Endothelial cell of umbilical vein (primary cell): ENCODE measurements around the gene TCF7. TPM values are rescaled to one million over a fixed set of nuclear protein-coding genes. Genes with fewer than 3 reads are reported as not detected.

Experiments used
- BruUV-seq: library from RNA; stranded (reverse); fragments of 400-500 nt; replicated peaks from 2 replicates; lab custom pipeline; 2021; lab: Mats Ljungman, UMichigan
- CTCF ChIA-PET: fragments of 300-600, 350-600 bp; sonication (Branson Sonifier 250); formaldehyde crosslinking; loops from one replicate; lab custom pipeline; 2021; ENCODE audit warnings: antibody characterized with exemption, inconsistent platforms; lab: Charles Lee
- POLR2A ChIA-PET: fragments of 300-600, 350-600 bp; sonication (Branson Sonifier 250); formaldehyde crosslinking; loops from one replicate; lab custom pipeline; 2021; ENCODE audit warnings: antibody characterized with exemption, inconsistent platforms; lab: Charles Lee
- DNase-seq: peaks from one replicate; pipeline ENCODE4 v3.0.0-alpha.2; 2011; ENCODE audit warnings: low read depth, low spot score
- FAIRE-seq: peaks from 2 replicates; lab custom pipeline; 2011; peaks lifted over from hg19 to GRCh38; lab: Jason Lieb, UNC
- H2AFZ ChIP-seq: 2 replicates; pipeline ENCODE4 v1.6.0; 2012; ENCODE audit warnings: low read depth, low read length, control low read depth, inconsistent platforms
- H3K27ac ChIP-seq: 2 replicates; pipeline ENCODE4 v1.5.1; 2011; ENCODE audit warnings: low read depth, mild to moderate bottlenecking, control low read depth, low read length, moderate library complexity; ENCODE audit not compliant: insufficient read depth
- H3K27me3 ChIP-seq, 2 experiments: 2 replicates each; pipeline versions ENCODE4 v1.6.0 to v1.6.1; 2011; ENCODE audit warnings: low read length in 2 of 2, mixed read lengths in 1 of 2; ENCODE audit not compliant: control insufficient read depth in 2 of 2, insufficient read depth in 2 of 2
- H3K36me3 ChIP-seq, 2 experiments: 2 replicates in 1 of 2; 3 replicates in 1 of 2; pipeline ENCODE4 v1.5.1; 2011; ENCODE audit warnings: low read length in 2 of 2, mild to moderate bottlenecking in 1 of 2, moderate library complexity in 1 of 2; ENCODE audit not compliant: control insufficient read depth in 2 of 2, insufficient read depth in 2 of 2; ENCODE audit errors: extremely low read depth in 1 of 2
- H3K4me1 ChIP-seq: 3 replicates; pipeline ENCODE4 v1.5.1; 2011; ENCODE audit warnings: mild to moderate bottlenecking, low read length; ENCODE audit not compliant: control insufficient read depth, insufficient read depth; ENCODE audit errors: extremely low read depth
- H3K4me2 ChIP-seq: 2 replicates; pipeline ENCODE4 v1.6.1; 2011; ENCODE audit warnings: low read length, control low read depth, mixed read lengths; ENCODE audit not compliant: insufficient read depth
- H3K4me3 ChIP-seq, 3 experiments: fragments of 200-600 bp in 1 of 3; sonication (generic), shearing (Covaris generic) in 1 of 3; replicated peaks in 1 of 3; 2 replicates each; pipeline ENCODE4 v1.5.1; 2011 to 2016; ENCODE audit warnings: control low read depth in 3 of 3, low read length in 3 of 3, mild to moderate bottlenecking in 2 of 3, inconsistent platforms in 1 of 3, low read depth in 1 of 3, moderate library complexity in 1 of 3; ENCODE audit not compliant: insufficient read depth in 1 of 3
- H3K79me2 ChIP-seq: 2 replicates; pipeline ENCODE4 v1.6.0; 2012; ENCODE audit warnings: low read length, inconsistent platforms; ENCODE audit not compliant: control insufficient read depth, insufficient read depth
- H3K9ac ChIP-seq: replicated peaks from 2 replicates; pipeline ENCODE3; 2011; ENCODE audit warnings: low read length, control low read depth; ENCODE audit not compliant: insufficient read depth; ENCODE audit errors: extremely low read depth
- H3K9me1 ChIP-seq: replicated peaks from 3 replicates; pipeline ENCODE4 v1.6.0; 2011; ENCODE audit warnings: mild to moderate bottlenecking, low read length; ENCODE audit not compliant: control insufficient read depth, insufficient read depth; ENCODE audit errors: extremely low read depth
- H3K9me3 ChIP-seq: replicated peaks from 2 replicates; pipeline ENCODE4 v1.5.1; 2012; ENCODE audit warnings: low read length, inconsistent platforms; ENCODE audit not compliant: control insufficient read depth, insufficient read depth
- H4K20me1 ChIP-seq: replicated peaks from 2 replicates; pipeline ENCODE3; 2011; ENCODE audit warnings: mild to moderate bottlenecking, low read length; ENCODE audit not compliant: control insufficient read depth, insufficient read depth; ENCODE audit errors: extremely low read depth
- CTCF ChIP-seq, 2 donors: IDR thresholded peaks; 1 replicate in 1 of 2; 2 replicates in 1 of 2; pipeline ENCODE4 v1.5.1; 2011; ENCODE audit warnings: low read length in 2 of 2, mild to moderate bottlenecking in 2 of 2, moderate library complexity in 2 of 2, control low read depth in 1 of 2, inconsistent platforms in 1 of 2, low read depth in 1 of 2; ENCODE audit not compliant: insufficient read depth in 1 of 2; ENCODE audit errors: extremely low read depth in 1 of 2
- EZH2 ChIP-seq: IDR thresholded peaks from 2 replicates; pipeline ENCODE4 v1.6.1; 2012; ENCODE audit warnings: borderline replicate concordance, low read depth, mild to moderate bottlenecking, moderate library complexity, low read length, inconsistent platforms; ENCODE audit not compliant: severe bottlenecking
- FOS ChIP-seq: IDR thresholded peaks from 2 replicates; pipeline ENCODE4 v1.6.1; 2011; ENCODE audit warnings: mild to moderate bottlenecking, low read length, moderate library complexity, borderline replicate concordance; ENCODE audit not compliant: insufficient read depth
- GATA2 ChIP-seq: IDR thresholded peaks from 2 replicates; pipeline ENCODE4 v1.7.0; 2011; ENCODE audit warnings: low read depth, mild to moderate bottlenecking, moderate library complexity, mixed read lengths, low read length; ENCODE audit not compliant: insufficient read length, insufficient read depth
- JUN ChIP-seq: IDR thresholded peaks from 2 replicates; pipeline ENCODE4 v1.6.1; 2011; ENCODE audit warnings: borderline replicate concordance, low read depth; ENCODE audit not compliant: insufficient read length, insufficient read depth
- MAX ChIP-seq: IDR thresholded peaks from 2 replicates; pipeline ENCODE4 v1.6.1; 2011; ENCODE audit not compliant: insufficient read depth, insufficient read length
- MYC ChIP-seq: IDR thresholded peaks from one replicate; pipeline ENCODE4 v1.6.1; 2011; ENCODE audit warnings: mild to moderate bottlenecking, low read depth, low read length
- POLR2A ChIP-seq: IDR thresholded peaks from 2 replicates; pipeline ENCODE4 v1.6.1; 2012; ENCODE audit warnings: low read depth, mild to moderate bottlenecking, control low read depth, low read length
- POLR2AphosphoS5 ChIP-seq: IDR thresholded peaks from 2 replicates; pipeline ENCODE4 v1.6.1; 2012; ENCODE audit warnings: low read depth, mild to moderate bottlenecking, control low read depth, low read length, moderate library complexity; ENCODE audit not compliant: insufficient read depth
- dilution Hi-C: fragments of 300-500 bp; cut with MboI; formaldehyde crosslinking; loops from one replicate; pipeline ENCODE4 v1.15.0; 2019; ENCODE audit warnings: low sequenced_read_pairs; ENCODE audit not compliant: extremely low pct_ligation_motif_present
- intact Hi-C: fragments of 100-400 bp; cut with micrococcal nuclease; formaldehyde crosslinking; loops from one replicate; pipeline ENCODE4 v1.10.0; 2022
- polyA plus RNA-seq, 4 experiments: library from polyadenylated mRNA; depleted of rRNA in 3 of 4; stranded (reverse) in 3 of 4; unstranded in 1 of 4; fragments of >200 nt; gene quantifications; 2 replicates each; pipeline versions ENCODE4 v1.2.1 to v1.2.3, GENCODE V29; 2011 to 2012; ENCODE audit warnings: missing spikeins in 1 of 4
- total RNA-seq: library from RNA; stranded (reverse); gene quantifications from 2 replicates; pipeline ENCODE4 v1.2.3, GENCODE V29; 2021

Gene TCF7
- total and polyA plus RNA-seq, 2 donors (not counting 3 experiments of a cell fraction or from before 2014, with no cell fraction given), result 1.8 to 2.5 TPM

DNA sequence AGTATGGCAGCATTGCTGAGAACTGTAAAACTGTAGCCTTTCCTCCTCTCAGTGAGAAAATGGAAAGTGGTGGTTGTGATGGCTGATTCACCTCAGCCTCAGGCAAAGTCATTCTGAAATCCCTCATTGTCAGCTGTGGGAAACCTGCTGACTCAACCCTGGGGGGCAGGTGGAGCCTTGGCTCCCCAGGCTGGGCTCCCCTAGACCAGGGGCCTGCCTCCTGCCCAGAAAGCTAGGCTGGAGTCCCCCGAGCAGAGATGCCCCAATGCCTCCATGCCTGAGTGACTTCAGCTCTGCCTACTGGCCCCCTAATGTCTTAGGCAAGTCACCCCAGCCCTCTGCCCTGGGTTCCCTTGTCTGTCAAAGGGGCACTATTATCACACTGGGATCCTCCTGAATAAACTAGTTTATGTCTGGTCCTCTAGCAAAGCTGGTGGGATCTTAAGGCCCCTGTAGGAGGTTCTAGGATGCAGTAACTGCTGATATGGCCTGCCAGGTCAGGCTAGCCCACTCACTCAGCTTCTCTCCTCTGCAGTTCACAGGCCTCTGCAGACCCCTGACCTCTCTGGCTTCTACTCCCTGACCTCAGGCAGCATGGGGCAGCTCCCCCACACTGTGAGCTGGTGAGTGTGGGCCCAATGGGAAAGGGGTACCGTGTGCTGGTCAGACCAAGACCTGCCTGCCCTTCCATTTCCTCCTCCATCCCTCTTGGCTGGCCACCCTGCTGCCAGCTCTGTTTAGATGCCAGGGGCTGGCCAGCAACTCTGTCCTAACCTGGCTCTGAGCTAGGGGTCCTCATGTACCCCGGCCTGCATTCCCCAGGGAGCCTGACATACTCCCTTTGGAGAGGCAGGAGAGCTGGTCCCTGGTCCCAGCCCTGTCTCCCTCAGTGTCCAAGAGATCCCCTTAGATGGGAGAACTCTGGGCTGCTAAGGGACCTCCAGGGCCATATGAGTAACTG lies 24.2 kb downstream of the TCF7 start:
- ChIA-PET CTCF (interaction anchor here (0.9 to 15.2 kb wide), 9 partner anchors 12 to 112 kb away, joined by 3 to 517 read pairs (median 22); partner anchors contain the start of gene TCF7), POLR2A (interaction anchor here (0.6 kb wide), 1 partner anchor 36 kb away, joined by 3 read pairs; no protein-coding TSS in a partner anchor)
- Histone ChIP-seq H3K9me1 (no peaks in the 10 kb centered on the region), H3K9me3 (no peaks in the 10 kb centered on the region), H3K4me1 (no peaks in the 10 kb centered on the region), H3K79me2 (no peaks in the 10 kb centered on the region), H3K27ac (no peak overlapping the region), H3K27me3 (no peaks in the 10 kb centered on the region), H3K36me3 (peaks cover 0 to 16% of the 10 kb centered on the region in 2 experiments), H2AFZ (no peak overlapping the region), H3K9ac (no peak overlapping the region), H3K4me2 (no peak overlapping the region), H4K20me1 (no peaks in the 10 kb centered on the region), H3K4me3 (no peak overlapping the region)
- intact Hi-C loops, result no loop called here
- DNase-seq (no peak), FAIRE-seq (no peak)
- no TSS peak for BruUV-seq
- dilution Hi-C loops, result no loop called here
- TF ChIP-seq MYC, result no peak
- TF ChIP-seq GATA2, result no peak
- TF ChIP-seq CTCF (IDR thresholded peaks at IDR 0.05; ENCODE audit: extremely low read depth in 1 of 2, insufficient read depth in 1 of 2, low read depth in 1 of 2, low read length in 2 of 2), result no peak
- TF ChIP-seq POLR2AphosphoS5, result no peak
- TF ChIP-seq FOS, result no peak
- no peak for TF ChIP-seq JUN
- TF ChIP-seq MAX, result no peak
- no peak for TF ChIP-seq EZH2
- no peak for TF ChIP-seq POLR2A
